ACC112 (cell line): ENCODE data around the gene AMN.

Experiments
- H2AFZ ChIP-seq: fragments of 200-600 bp; sonication (generic); one replicate; pipeline ENCODE4 v1.6.0; 2017; ENCODE audit warnings: antibody characterized with exemption, low read length; ENCODE audit not compliant: unreplicated experiment
- H3K27ac ChIP-seq: fragments of 200-600 bp; sonication (generic); 2 replicates; pipeline ENCODE4 v1.5.1; 2014; ENCODE audit warnings: low read depth, mild to moderate bottlenecking, antibody characterized with exemption, low read length, moderate library complexity
- H3K27me3 ChIP-seq: fragments of 200-600 bp; sonication (generic); 2 replicates; pipeline ENCODE4 v1.6.1; 2014; ENCODE audit warnings: mild to moderate bottlenecking, antibody characterized with exemption, low read length, moderate library complexity, mixed read lengths; ENCODE audit not compliant: insufficient read depth
- H3K36me3 ChIP-seq: fragments of 200-600 bp; sonication (generic); 2 replicates; pipeline ENCODE4 v1.6.1; 2016; ENCODE audit warnings: mild to moderate bottlenecking, antibody characterized with exemption, low read length, moderate library complexity, mixed read lengths; ENCODE audit not compliant: insufficient read depth
- H3K4me1 ChIP-seq: fragments of 200-600 bp; sonication (generic); one replicate; pipeline ENCODE4 v1.6.1; 2016; ENCODE audit warnings: low read length, mixed read lengths; ENCODE audit not compliant: insufficient read depth, unreplicated experiment, control insufficient read depth
- H3K4me3 ChIP-seq: fragments of 200-600 bp; sonication (generic); 2 replicates; pipeline ENCODE4 v1.5.1; 2014; ENCODE audit warnings: mild to moderate bottlenecking, low read depth, low read length
- H3K79me2 ChIP-seq: fragments of 200-600 bp; sonication (generic); one replicate; pipeline ENCODE4 v1.6.0; 2016; ENCODE audit warnings: low read length; ENCODE audit not compliant: control insufficient read depth, unreplicated experiment, insufficient read depth

AMN gene

DNA sequence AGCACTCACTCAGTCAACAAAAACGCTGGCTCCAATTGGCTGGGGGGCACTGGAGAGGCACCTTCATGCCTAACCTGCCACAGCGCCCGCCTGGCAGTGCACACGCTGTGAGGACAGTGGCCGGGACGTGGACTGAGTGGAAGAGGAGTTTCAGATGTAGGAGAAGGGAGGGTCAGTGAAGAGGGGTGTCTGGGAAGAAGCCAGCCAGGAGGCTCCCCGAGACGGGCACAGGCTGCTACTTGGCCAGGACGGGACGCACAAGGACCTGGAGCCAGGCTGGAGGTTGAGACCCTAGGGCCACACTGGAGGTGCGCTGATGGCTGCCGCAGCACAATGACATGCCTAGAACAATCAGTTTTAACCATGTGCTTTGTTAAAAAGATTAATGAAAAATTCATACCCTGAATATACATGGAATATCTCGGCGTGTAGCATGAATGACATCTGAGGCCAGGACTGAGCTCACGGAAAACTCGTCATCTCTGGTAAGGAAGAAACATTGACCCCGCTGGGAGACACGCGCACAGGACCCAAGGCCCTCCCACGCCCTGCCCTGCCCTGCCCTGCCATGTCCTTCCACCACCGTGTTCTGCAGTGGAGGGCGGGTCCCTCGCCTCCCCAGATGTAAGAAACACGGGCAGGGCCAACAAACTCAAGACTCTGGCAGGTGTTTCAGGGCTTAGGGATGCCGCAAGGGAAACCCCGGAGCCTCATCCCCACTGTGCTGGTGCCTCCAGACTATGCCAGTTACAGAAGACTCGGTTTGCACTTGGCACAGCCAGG lies 25.0 kb downstream of the AMN start:
- no peaks in the 10 kb centered on the region for H3K79me2 ChIP-seq
- H3K36me3 ChIP-seq: peaks cover 51% of the 10 kb centered on the region
- no peak overlapping the region for H3K27ac ChIP-seq
- H3K27me3 ChIP-seq: no peaks in the 10 kb centered on the region
- no peak overlapping the region for H2AFZ ChIP-seq
- H3K4me3 ChIP-seq: no peak overlapping the region
- no peaks in the 10 kb centered on the region for H3K4me1 ChIP-seq

DNA sequence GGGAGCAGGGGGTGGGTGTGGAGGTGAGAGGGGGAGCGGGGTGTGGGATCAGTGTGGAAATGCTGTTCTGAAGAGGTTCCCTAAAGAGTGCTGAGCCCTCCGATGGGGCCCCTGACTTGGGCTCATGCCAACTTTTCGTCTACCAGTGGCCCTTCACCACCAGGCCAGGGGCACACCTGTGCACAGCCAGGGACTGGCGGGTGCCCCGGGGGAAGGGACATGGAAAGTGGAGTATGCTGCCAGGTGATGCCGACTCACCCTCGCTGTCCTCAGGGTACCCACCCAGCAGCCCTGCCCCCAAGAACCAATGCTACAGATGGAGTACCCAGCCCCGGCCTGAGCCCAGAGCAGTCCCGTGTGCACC lies 26.2 kb downstream of the AMN start:
- Histone ChIP-seq H3K4me3 (no peak overlapping the region), H3K79me2 (no peaks in the 10 kb centered on the region), H3K27me3 (no peaks in the 10 kb centered on the region), H3K27ac (no peak overlapping the region), H3K4me1 (no peaks in the 10 kb centered on the region), H3K36me3 (peaks cover 46% of the 10 kb centered on the region), H2AFZ (no peak overlapping the region)

DNA sequence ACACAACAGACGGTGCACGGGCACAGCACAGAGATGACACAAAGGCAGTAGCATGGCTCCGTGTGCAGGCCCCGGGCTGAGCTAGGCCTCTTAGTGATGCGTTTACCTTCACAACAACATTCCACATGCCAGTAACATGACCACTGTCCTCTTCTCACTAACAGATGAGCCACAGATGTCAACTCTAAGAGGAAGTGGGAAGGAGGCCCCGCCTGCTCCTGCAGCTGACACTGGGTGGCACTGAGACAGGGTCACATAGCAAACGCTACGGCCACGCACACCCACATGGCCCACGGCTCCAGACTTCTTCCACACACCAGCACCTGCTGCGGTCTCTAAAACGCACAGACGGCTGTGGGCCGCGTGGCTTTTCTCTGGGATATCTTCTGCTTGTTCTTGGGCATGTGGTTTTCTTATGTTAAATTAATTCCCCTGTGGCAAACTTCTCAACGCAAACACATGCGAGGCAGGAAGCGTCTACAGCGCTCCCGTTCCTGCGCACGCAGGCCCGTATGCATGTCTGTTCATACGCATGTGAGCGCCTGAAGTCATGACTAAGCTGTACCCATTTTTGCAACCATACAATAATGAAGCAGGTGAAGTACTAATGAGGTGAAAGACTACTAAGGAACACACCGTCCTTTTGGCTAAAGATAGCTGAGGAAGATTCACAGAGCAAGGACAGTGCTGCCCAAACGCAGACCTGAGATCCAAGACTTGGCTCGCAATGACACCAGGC lies 26.8 kb downstream of the AMN start:
- H3K27me3 ChIP-seq: no peaks in the 10 kb centered on the region
- peaks cover 41% of the 10 kb centered on the region for H3K36me3 ChIP-seq
- no peaks in the 10 kb centered on the region for H3K79me2 ChIP-seq
- H3K4me3 ChIP-seq: no peak overlapping the region
- H3K27ac ChIP-seq: no peak overlapping the region
- no peaks in the 10 kb centered on the region for H3K4me1 ChIP-seq
- no peak overlapping the region for H2AFZ ChIP-seq

DNA sequence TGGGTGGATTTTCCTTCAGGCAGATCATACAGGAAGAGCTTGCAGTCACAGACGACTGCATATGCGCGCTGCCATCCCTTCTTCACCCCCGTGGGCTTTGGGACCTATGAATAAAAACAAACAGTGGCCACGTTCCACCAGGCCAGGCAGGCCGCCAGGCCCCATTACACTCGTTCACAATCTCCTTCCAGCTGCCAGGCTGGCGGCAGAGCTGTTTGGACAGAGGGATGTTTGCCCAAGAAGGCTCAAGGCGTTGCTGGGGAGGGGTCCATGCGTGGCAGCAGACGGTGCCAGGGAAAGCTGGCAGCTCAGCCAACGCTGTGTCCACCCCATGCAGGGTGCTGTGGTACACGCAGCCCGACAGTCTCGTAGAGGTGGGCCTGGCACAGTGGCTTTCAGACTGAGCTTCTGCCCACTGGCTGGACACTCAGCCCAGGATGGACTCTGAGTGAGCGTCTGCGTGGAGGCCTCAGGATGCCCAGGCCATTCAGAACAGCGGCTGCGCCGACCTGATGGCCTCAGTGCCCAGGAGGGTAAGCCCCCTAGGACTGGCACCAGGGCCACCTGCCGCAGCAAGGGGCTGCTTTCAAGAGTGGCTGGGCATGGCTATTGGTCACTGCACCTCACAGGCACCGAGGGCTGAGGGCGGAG lies 27.5 kb downstream of the AMN start:
- H3K4me3 ChIP-seq: no peak overlapping the region
- no peak overlapping the region for H2AFZ ChIP-seq
- H3K36me3 ChIP-seq: peaks cover 41% of the 10 kb centered on the region
- no peak overlapping the region for H3K27ac ChIP-seq
- H3K27me3 ChIP-seq: no peaks in the 10 kb centered on the region
- no peaks in the 10 kb centered on the region for H3K79me2 ChIP-seq
- H3K4me1 ChIP-seq: no peaks in the 10 kb centered on the region

DNA sequence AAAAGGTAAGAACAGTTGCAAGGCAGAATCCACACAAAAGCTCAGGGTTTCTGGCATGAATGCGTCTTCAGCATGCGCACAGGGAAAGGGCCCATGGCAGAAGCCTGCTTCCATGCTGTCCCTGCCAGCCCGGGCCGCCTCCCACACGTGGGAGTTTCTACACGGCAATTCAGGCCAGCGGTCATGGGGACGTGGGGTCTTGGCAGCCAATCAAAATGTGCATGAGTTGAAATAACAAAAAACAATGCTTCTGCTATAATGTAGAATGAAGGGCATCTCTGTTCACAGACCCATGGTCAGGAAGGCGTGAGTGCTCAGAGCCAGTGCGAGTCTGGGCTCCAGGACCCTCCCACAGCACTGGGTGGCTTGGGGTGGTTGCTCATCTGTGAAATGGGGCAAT lies 28.6 kb downstream of the AMN start:
- H3K36me3 ChIP-seq: peaks cover 39% of the 10 kb centered on the region
- H2AFZ ChIP-seq: no peak overlapping the region
- H3K27me3 ChIP-seq: no peaks in the 10 kb centered on the region
- H3K27ac ChIP-seq: no peak overlapping the region
- H3K4me3 ChIP-seq: no peak overlapping the region
- H3K79me2 ChIP-seq: no peaks in the 10 kb centered on the region
- H3K4me1 ChIP-seq: no peaks in the 10 kb centered on the region

DNA sequence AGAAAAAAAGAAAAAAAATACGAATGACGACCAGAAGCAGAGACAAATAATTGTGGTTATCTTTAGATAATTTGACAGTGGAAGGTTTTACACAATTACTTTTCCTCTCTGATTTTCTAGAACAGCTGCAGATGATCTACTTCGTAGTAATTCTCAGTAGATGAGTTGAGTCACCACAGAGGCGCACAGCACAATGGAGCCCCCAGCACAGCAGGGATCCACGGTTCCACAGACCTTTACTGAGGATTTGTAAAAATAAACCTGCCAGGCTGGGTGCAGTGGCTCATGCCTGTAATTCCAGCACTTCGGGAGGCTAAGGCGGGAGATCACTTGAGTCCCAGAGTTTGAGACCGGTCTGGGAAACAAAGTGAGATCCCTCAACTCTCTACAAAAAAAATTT lies 29.3 kb downstream of the AMN start:
- Histone ChIP-seq H3K27me3 (no peaks in the 10 kb centered on the region), H3K36me3 (peaks cover 33% of the 10 kb centered on the region), H3K27ac (no peak overlapping the region)

DNA sequence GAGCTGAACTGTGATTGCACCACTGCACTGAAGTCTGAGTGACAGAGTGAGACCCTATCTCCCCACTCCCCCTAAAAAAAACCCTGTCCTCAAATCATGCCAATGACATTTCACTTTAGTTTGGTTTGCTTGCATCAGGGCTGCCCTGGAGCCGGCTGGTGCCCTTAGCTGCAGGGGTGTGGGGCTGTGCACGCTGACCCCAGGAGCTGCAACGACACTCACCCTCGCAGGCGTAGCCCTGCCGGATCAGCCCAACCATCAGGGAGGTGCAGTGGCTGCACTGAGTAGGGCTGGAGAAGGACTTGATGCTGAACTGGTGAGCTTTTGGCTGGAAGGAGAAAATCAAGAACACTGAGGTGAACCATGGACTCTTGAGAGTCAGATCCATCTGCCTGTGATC lies 29.8 kb downstream of the AMN start:
- Histone ChIP-seq H3K4me1 (no peaks in the 10 kb centered on the region), H3K27me3 (no peaks in the 10 kb centered on the region), H2AFZ (no peak overlapping the region), H3K36me3 (peaks cover 30% of the 10 kb centered on the region), H3K79me2 (no peaks in the 10 kb centered on the region), H3K4me3 (no peak overlapping the region), H3K27ac (no peak overlapping the region)

More for the DNA sequence above, 29.3 kb downstream of the AMN start:
- Histone ChIP-seq H3K4me1 (no peaks in the 10 kb centered on the region), H3K79me2 (no peaks in the 10 kb centered on the region), H2AFZ (no peak overlapping the region), H3K4me3 (no peak overlapping the region)

DNA sequence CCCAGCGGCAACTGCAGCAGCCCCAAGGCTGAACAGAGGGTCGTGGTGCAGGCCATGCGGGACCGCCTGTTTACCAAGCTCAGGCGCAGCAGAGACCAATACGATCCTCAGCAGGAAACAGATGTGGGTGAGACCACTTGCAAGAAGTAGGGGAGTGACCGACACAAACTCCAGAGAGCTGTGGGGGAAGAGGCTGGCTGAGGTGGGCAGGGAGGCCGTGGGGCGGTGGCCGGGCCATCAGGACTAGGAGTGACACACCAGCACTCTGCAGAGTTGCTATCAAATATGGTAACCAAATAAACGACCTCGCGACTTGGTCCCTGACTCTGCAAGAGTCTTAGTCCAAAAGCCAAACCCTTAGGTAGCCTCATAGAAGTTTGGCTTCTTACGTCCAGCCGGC lies 30.6 kb downstream of the AMN start:
- Histone ChIP-seq H3K4me3 (no peak overlapping the region), H3K27me3 (no peaks in the 10 kb centered on the region), H3K27ac (no peak overlapping the region), H3K36me3 (peaks cover 34% of the 10 kb centered on the region), H3K4me1 (no peaks in the 10 kb centered on the region), H3K79me2 (no peaks in the 10 kb centered on the region), H2AFZ (no peak overlapping the region)

DNA sequence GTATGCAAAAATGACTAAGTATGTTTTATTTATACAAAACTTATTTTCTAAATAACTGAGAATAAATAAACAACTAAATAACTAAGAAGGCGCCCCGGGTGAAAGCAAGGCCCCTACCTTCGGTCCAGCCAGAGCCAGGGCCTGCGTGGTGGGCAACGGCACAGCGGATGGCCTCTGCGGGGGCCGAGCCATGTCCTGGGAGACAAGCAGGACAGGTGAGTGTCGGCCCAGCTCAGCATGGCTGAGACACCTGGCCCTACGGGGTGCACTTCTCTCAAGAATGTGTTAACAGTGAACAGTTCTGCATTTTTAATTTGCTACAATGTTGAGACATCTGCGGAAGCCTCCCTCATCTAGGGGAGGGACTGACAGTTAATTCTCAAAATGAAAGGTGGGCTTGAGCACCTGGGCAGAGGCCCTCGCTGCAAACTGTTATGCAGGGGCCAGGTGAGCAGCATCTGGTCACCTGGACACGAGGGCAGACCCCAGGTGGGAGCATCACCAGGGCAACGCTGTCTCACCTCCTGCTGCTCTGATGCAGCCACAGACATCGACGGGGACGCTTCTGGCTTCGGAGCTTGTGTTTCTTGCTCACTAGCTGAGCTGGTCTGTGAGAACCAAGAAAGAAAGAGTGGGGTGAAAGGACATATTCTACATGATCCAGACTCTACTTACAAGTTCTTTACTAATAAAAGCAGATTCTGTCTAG lies 31.8 kb downstream of the AMN start:
- H3K4me1 ChIP-seq: no peaks in the 10 kb centered on the region

DNA sequence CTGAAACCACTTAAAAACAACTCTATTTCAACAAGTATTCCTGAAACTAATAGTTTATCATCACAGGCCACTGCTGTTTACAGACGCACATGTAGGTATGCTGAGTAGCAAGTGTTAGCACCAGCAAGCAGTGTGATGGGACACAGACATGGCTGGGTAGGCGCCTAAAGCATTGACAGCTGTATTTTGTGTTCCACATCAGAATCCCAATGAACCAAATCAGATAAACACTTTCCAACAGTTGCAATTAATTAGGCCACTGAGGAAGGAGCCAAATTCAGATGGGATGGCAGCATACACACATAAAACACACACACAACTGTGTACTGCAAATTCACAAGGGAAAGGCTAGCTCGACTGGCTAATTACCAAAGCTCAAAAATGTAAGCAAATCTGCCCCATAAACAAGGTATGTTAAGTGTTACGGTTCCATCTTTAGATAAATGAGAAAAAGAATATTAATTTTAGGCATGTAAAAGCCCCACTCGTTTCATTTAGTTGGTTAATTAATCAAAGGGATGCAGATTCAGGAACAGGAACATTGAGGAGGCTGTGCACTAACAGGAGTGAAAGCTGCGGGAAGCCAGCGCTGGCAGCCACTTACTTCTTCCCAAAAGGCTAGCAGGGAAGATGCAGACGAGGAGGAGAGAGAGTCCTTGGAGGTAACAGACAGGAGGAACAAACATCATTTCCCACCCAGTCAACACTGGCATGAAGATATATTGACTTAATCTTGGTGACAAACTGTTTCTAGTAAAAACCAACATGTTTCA lies 33.4 kb downstream of the AMN start:
- H3K27ac ChIP-seq: no peak overlapping the region
- H3K4me3 ChIP-seq: no peak overlapping the region
- H3K79me2 ChIP-seq: no peaks in the 10 kb centered on the region
- peaks cover 33% of the 10 kb centered on the region for H3K36me3 ChIP-seq
- H2AFZ ChIP-seq: no peak overlapping the region
- H3K4me1 ChIP-seq: no peaks in the 10 kb centered on the region
- H3K27me3 ChIP-seq: no peaks in the 10 kb centered on the region

More for the DNA sequence above, 31.8 kb downstream of the AMN start:
- peaks cover 32% of the 10 kb centered on the region for H3K36me3 ChIP-seq
- H3K79me2 ChIP-seq: no peaks in the 10 kb centered on the region
- no peaks in the 10 kb centered on the region for H3K27me3 ChIP-seq
- H3K4me3 ChIP-seq: no peak overlapping the region
- H3K27ac ChIP-seq: no peak overlapping the region
- H2AFZ ChIP-seq: no peak overlapping the region
